ENCODE data around the gene GSX2.
A peak's percentile ranks its signal among the peaks of the same experiment; 100 is the strongest.

The GSX2 gene

GRCh38 chr4:54096295-54096962, 3.5 kb upstream of the GSX2 start:
- no peak for DNase-seq (ENCODE audit: low read depth, low spot score)
- no peak overlapping the region for H3K4me3 ChIP-seq
- H3K9ac ChIP-seq (ENCODE audit: insufficient read length): no peak overlapping the region
- no peaks in the 10 kb centered on the region for H3K9me3 ChIP-seq (ENCODE audit: low read depth, low read length)
- H3K27ac ChIP-seq: no peak overlapping the region
- TF ChIP-seq FOXP2 (optimal IDR thresholded peaks at IDR 0.05; ENCODE audit: control extremely low read depth, extremely low read length, insufficient read depth) (no peak), EZH2 (IDR thresholded peaks at IDR 0.05) (no peak), POLR2AphosphoS5 (IDR thresholded peaks at IDR 0.05; ENCODE audit: borderline replicate concordance, low read depth, low read length) (no peak)
- H3K36me3 ChIP-seq (ENCODE audit: insufficient read depth, low read length): no peaks in the 10 kb centered on the region

DNA sequence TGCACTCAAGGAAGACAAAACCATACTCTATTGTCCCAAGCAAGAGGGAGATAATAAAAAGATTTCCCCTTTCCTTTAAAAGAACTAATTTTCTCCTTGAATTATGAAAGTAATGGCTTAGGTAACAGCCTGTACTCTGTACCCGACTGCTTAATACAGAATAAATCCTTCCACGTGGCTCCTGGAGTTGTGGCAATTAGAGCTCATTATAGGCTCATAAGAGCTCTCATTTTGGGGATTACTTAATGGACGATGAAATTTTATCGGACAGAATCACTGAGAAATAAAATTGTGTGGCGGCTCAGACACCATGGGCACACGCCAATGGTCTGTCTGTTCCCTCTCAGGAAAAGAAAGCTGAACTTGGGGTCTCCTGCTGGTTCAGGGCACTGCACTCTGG, 2.8 kb upstream of the GSX2 start:
- DNase-seq (ENCODE audit: low read depth, low spot score): no peak

DNA sequence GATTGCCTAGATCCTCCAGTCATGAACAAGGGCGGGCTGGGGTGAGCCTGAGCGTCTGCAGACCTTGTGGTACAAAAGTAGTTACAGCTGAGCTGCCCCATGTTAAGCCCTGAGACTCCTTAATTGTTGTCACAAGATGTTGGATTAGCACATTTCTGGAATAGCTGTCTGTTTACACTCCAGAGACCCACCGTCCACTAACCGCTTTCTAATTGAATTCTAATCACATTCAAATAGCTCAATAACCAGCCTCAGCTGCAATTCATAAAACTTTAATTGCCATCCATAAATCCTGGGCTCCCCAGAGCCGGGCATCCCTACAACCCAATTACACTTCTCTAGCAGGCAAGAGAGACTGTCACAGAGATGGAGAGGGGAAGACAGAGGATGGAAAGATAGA, 1.6 kb upstream of the GSX2 start:
- no peak overlapping the region for H3K4me3 ChIP-seq
- H3K36me3 ChIP-seq (ENCODE audit: insufficient read depth, low read length): no peaks in the 10 kb centered on the region
- no peak overlapping the region for H3K9ac ChIP-seq (ENCODE audit: insufficient read length)
- TF ChIP-seq EZH2 (IDR thresholded peaks at IDR 0.05) (no peak), FOXP2 (optimal IDR thresholded peaks at IDR 0.05; ENCODE audit: control extremely low read depth, extremely low read length, insufficient read depth) (no peak), POLR2AphosphoS5 (IDR thresholded peaks at IDR 0.05; ENCODE audit: borderline replicate concordance, low read depth, low read length) (no peak)
- H3K9me3 ChIP-seq (ENCODE audit: low read depth, low read length): no peaks in the 10 kb centered on the region
- no peak for DNase-seq (ENCODE audit: low read depth, low spot score)
- no peak overlapping the region for H3K27ac ChIP-seq

More for the DNA sequence above, 2.8 kb upstream of the GSX2 start:
- H3K9me3 ChIP-seq (ENCODE audit: low read depth, low read length): no peaks in the 10 kb centered on the region
- H3K9ac ChIP-seq (ENCODE audit: insufficient read length): no peak overlapping the region
- no peaks in the 10 kb centered on the region for H3K36me3 ChIP-seq (ENCODE audit: insufficient read depth, low read length)
- no peak overlapping the region for H3K27ac ChIP-seq
- H3K4me3 ChIP-seq: no peak overlapping the region
- no peak for TF ChIP-seq POLR2AphosphoS5 (IDR thresholded peaks at IDR 0.05; ENCODE audit: borderline replicate concordance, low read depth, low read length)
- TF ChIP-seq EZH2 (IDR thresholded peaks at IDR 0.05): no peak
- TF ChIP-seq FOXP2 (optimal IDR thresholded peaks at IDR 0.05; ENCODE audit: control extremely low read depth, extremely low read length, insufficient read depth): no peak

GRCh38 chr4:54099287-54099747, 646 bp upstream of the GSX2 start:
- Histone ChIP-seq H3K36me3 (ENCODE audit: insufficient read depth, low read length) (no peaks in the 10 kb centered on the region), H3K4me3 (peak overlapping the region; percentile 30; the same call in 1 of the 2 replicates), H3K9me3 (ENCODE audit: low read depth, low read length) (no peaks in the 10 kb centered on the region), H3K27ac (no peak overlapping the region), H3K9ac (ENCODE audit: insufficient read length) (no peak overlapping the region)
- no peak for DNase-seq (ENCODE audit: low read depth, low spot score)
- TF ChIP-seq POLR2AphosphoS5 (IDR thresholded peaks at IDR 0.05; ENCODE audit: borderline replicate concordance, low read depth, low read length) (no peak), FOXP2 (optimal IDR thresholded peaks at IDR 0.05; ENCODE audit: control extremely low read depth, extremely low read length, insufficient read depth) (no peak), EZH2 (IDR thresholded peaks at IDR 0.05) (no peak)

DNA sequence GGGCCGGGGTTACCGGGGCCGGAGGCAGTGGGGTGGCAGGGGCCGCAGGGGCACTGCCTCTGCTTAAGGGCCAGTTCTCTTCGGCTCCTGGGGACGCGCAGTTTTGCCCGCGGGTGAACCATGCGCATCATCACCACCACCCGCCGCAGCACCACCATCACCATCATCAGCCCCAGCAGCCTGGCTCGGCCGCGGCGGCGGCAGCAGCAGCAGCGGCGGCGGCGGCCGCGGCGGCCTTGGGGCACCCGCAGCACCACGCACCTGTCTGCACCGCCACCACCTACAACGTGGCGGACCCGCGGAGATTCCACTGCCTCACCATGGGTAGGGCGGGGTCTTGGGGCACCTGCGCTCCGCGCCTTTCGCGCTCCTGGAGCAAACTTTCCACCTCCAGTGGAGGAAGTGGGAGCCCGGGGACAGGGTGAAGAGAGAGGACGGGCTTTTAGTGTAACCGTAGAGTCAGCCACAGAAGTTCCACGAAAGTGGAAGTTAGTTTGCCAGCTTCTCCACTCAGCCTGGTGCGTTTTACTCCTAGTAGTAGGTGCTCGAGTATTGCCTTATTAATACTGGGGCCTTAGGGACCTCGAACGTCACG, 729 bp downstream of the GSX2 start:
- DNase-seq (ENCODE audit: low read depth, low spot score): no peak
- no peak overlapping the region for H3K27ac ChIP-seq
- TF ChIP-seq FOXP2 (optimal IDR thresholded peaks at IDR 0.05; ENCODE audit: control extremely low read depth, extremely low read length, insufficient read depth) (no peak), POLR2AphosphoS5 (IDR thresholded peaks at IDR 0.05; ENCODE audit: borderline replicate concordance, low read depth, low read length) (no peak), EZH2 (IDR thresholded peaks at IDR 0.05) (no peak)
- no peaks in the 10 kb centered on the region for H3K9me3 ChIP-seq (ENCODE audit: low read depth, low read length)
- H3K4me3 ChIP-seq: no peak overlapping the region
- no peak overlapping the region for H3K9ac ChIP-seq (ENCODE audit: insufficient read length)
- no peaks in the 10 kb centered on the region for H3K36me3 ChIP-seq (ENCODE audit: insufficient read depth, low read length)

DNA sequence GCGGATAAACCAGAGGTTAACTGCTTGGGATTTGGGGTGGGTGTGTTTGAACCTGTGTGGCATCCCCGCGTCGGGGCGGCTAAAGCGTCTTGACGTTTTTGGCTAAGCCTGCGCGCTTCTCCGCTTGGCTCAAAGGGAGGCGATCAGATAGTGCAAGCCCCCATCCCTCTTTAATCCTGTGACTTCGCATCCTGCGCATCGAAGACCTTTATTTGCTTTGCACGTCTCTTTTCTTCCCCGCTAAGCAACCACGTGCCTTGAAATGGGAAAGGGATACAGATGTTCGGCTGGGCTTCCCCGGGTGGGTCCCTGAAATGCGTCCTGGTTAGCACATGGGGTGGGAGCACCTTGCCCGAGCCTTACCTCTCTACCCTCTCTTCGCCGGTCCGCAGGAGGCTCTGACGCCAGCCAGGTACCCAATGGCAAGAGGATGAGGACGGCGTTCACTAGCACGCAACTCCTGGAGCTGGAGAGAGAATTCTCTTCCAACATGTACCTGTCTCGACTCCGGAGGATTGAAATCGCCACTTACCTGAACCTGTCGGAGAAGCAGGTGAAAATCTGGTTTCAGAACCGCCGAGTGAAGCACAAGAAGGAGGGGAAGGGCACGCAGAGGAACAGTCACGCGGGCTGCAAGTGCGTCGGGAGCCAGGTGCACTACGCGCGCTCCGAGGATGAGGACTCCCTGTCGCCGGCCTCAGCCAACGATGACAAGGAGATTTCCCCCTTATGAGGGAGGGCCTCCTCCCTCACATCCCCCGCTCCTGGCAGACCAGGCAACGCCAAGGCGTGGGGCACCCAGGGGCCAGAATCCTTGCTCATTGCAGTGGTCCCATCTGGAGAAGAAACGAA, 1.5 kb downstream of the GSX2 start:
- H3K27ac ChIP-seq: no peak overlapping the region
- H3K4me3 ChIP-seq: no peak overlapping the region
- TF ChIP-seq POLR2AphosphoS5 (IDR thresholded peaks at IDR 0.05; ENCODE audit: borderline replicate concordance, low read depth, low read length) (no peak), EZH2 (IDR thresholded peaks at IDR 0.05) (no peak), FOXP2 (optimal IDR thresholded peaks at IDR 0.05; ENCODE audit: control extremely low read depth, extremely low read length, insufficient read depth) (no peak)
- H3K36me3 ChIP-seq (ENCODE audit: insufficient read depth, low read length): no peaks in the 10 kb centered on the region
- H3K9ac ChIP-seq (ENCODE audit: insufficient read length): no peak overlapping the region
- no peaks in the 10 kb centered on the region for H3K9me3 ChIP-seq (ENCODE audit: low read depth, low read length)
- DNase-seq (ENCODE audit: low read depth, low spot score): no peak

GRCh38 chr4:54102531-54103106, 2.7 kb downstream of the GSX2 start:
- no peaks in the 10 kb centered on the region for H3K36me3 ChIP-seq (ENCODE audit: insufficient read depth, low read length)
- H3K9me3 ChIP-seq (ENCODE audit: low read depth, low read length): no peaks in the 10 kb centered on the region
- DNase-seq (ENCODE audit: low read depth, low spot score): no peak
- no peak overlapping the region for H3K27ac ChIP-seq
- H3K4me3 ChIP-seq: no peak overlapping the region
- TF ChIP-seq FOXP2 (optimal IDR thresholded peaks at IDR 0.05; ENCODE audit: control extremely low read depth, extremely low read length, insufficient read depth) (no peak), POLR2AphosphoS5 (IDR thresholded peaks at IDR 0.05; ENCODE audit: borderline replicate concordance, low read depth, low read length) (no peak), EZH2 (IDR thresholded peaks at IDR 0.05) (no peak)
- no peak overlapping the region for H3K9ac ChIP-seq (ENCODE audit: insufficient read length)

GRCh38 chr4:54103190-54103574, 3.2 kb downstream of the GSX2 start:
- no peak overlapping the region for H3K4me3 ChIP-seq
- H3K27ac ChIP-seq: no peak overlapping the region
- TF ChIP-seq FOXP2 (optimal IDR thresholded peaks at IDR 0.05; ENCODE audit: control extremely low read depth, extremely low read length, insufficient read depth) (no peak), EZH2 (IDR thresholded peaks at IDR 0.05) (no peak), POLR2AphosphoS5 (IDR thresholded peaks at IDR 0.05; ENCODE audit: borderline replicate concordance, low read depth, low read length) (no peak)
- H3K9me3 ChIP-seq (ENCODE audit: low read depth, low read length): no peaks in the 10 kb centered on the region
- no peaks in the 10 kb centered on the region for H3K36me3 ChIP-seq (ENCODE audit: insufficient read depth, low read length)
- H3K9ac ChIP-seq (ENCODE audit: insufficient read length): no peak overlapping the region
- DNase-seq (ENCODE audit: low read depth, low spot score): no peak
